WTC11 (cell line): Measurements from ENCODE around the gene TUBB4B. TPM values are rescaled to one million over a fixed set of nuclear protein-coding genes. Genes with fewer than 3 reads are reported as not detected.

Experiments
- ATAC-seq: fragments of 200-7000 bp; cut with Tn5 transposase; 2 replicates; pipeline ENCODE4 v1.10.0; 2021; ENCODE audit warnings: mild to moderate bottlenecking, moderate library complexity
- CTCF ChIA-PET: fragments of 300-600 bp; sonication (Branson Sonifier 250); formaldehyde crosslinking; loops from one replicate; lab custom pipeline; 2021; ENCODE audit warnings: antibody characterized with exemption; lab: Charles Lee
- POLR2A ChIA-PET: fragments of 350-600 bp; sonication (Branson Sonifier 250); formaldehyde crosslinking; loops from one replicate; lab custom pipeline; 2021; ENCODE audit warnings: antibody characterized with exemption; lab: Charles Lee
- DNase-seq: peaks from one replicate; pipeline ENCODE4 v3.0.0; 2021; ENCODE audit warnings: low spot score
- H3K27ac Mint-ChIP-seq: 2 replicates; pipeline ENCODE4 v1.8.0; 2021; ENCODE audit warnings: mixed read lengths
- H3K27me3 Mint-ChIP-seq: 2 replicates; pipeline ENCODE4 v1.8.0; 2021; ENCODE audit warnings: low read depth, mild to moderate bottlenecking, moderate library complexity, mixed read lengths
- H3K36me3 Mint-ChIP-seq: 2 replicates; pipeline ENCODE4 v1.8.0; 2021; ENCODE audit warnings: mixed read lengths
- H3K4me1 Mint-ChIP-seq: 2 replicates; pipeline ENCODE4 v1.8.0; 2022; ENCODE audit warnings: mixed read lengths
- H3K4me3 Mint-ChIP-seq: 2 replicates; pipeline ENCODE4 v1.8.0; 2021; ENCODE audit warnings: mild to moderate bottlenecking, moderate library complexity, mixed read lengths
- H3K9me3 Mint-ChIP-seq: 2 replicates; pipeline ENCODE4 v1.8.0; 2021; ENCODE audit warnings: mixed read lengths
- CREM ChIP-seq: sonication (generic); formaldehyde crosslinking; IDR thresholded peaks from 2 replicates; pipeline ENCODE4 v1.8.1; 2022; ENCODE audit warnings: mild to moderate bottlenecking, missing genetic modification reagents, moderate library complexity
- ELF4 ChIP-seq: sonication (generic); formaldehyde crosslinking; IDR thresholded peaks from 2 replicates; pipeline ENCODE4 v1.8.1; 2022; ENCODE audit warnings: low read depth, mild to moderate bottlenecking, moderate library complexity, missing genetic modification reagents
- HMGA2 ChIP-seq: fragments of 250-450 bp; sonication (Bioruptor Pico); IDR thresholded peaks from 2 replicates; pipeline ENCODE4 v1.4.0; 2021; ENCODE audit warnings: mild to moderate bottlenecking, moderate library complexity
- JUN ChIP-seq: sonication (generic); formaldehyde crosslinking; IDR thresholded peaks from 2 replicates; pipeline ENCODE4 v1.8.0; 2023; ENCODE audit warnings: mild to moderate bottlenecking, missing genetic modification reagents
- MXD4 ChIP-seq: fragments of 250-450 bp; sonication (Bioruptor Pico); IDR thresholded peaks from 2 replicates; pipeline ENCODE4 v1.8.0; 2021; ENCODE audit warnings: mild to moderate bottlenecking, moderate library complexity, borderline replicate concordance
- NFATC4 ChIP-seq: fragments of 250-450 bp; sonication (Bioruptor Pico); IDR thresholded peaks from 2 replicates; pipeline ENCODE4 v1.9.0; 2021; ENCODE audit warnings: mild to moderate bottlenecking
- OVOL2 ChIP-seq: fragments of 250-450 bp; sonication (Bioruptor Pico); IDR thresholded peaks from 2 replicates; pipeline ENCODE4 v1.9.0; 2021; ENCODE audit warnings: mild to moderate bottlenecking, borderline replicate concordance
- total RNA-seq: library from RNA; stranded (reverse); gene quantifications from 3 replicates; pipeline ENCODE4 v1.2.3, GENCODE V29; 2021
- TF ChIP-seq, protein P1 (sequence below): sonication (generic); formaldehyde crosslinking; conservative IDR thresholded peaks from 2 replicates; pipeline ENCODE4 v1.8.1; 2022; ENCODE audit warnings: mild to moderate bottlenecking, missing genetic modification reagents
- TF ChIP-seq, protein P2 (sequence below): sonication (generic); formaldehyde crosslinking; conservative IDR thresholded peaks from 2 replicates; pipeline ENCODE4 v1.8.1; 2023; ENCODE audit warnings: mild to moderate bottlenecking, low read depth, missing genetic modification reagents, moderate library complexity
- TF ChIP-seq, protein P3 (sequence below): sonication (generic); formaldehyde crosslinking; IDR thresholded peaks from 2 replicates; pipeline ENCODE4 v1.8.1; 2022; ENCODE audit warnings: mild to moderate bottlenecking, moderate library complexity, missing genetic modification reagents
- TF ChIP-seq, protein P4 (sequence below): sonication (generic); formaldehyde crosslinking; IDR thresholded peaks from 2 replicates; pipeline ENCODE4 v1.8.1; 2022; ENCODE audit warnings: mild to moderate bottlenecking, missing genetic modification reagents, moderate library complexity, borderline replicate concordance
- TF ChIP-seq, protein P5 (sequence below): sonication (generic); formaldehyde crosslinking; IDR thresholded peaks from 2 replicates; pipeline ENCODE4 v1.8.0; 2023; ENCODE audit warnings: missing genetic modification reagents, mild to moderate bottlenecking, borderline replicate concordance
- TF ChIP-seq, protein P6 (sequence below): sonication (generic); formaldehyde crosslinking; IDR thresholded peaks from 2 replicates; pipeline ENCODE4 v1.8.0; 2022; ENCODE audit warnings: missing genetic modification reagents
- TF ChIP-seq, protein P7 (sequence below): sonication (generic); formaldehyde crosslinking; IDR thresholded peaks from 2 replicates; pipeline ENCODE4 v1.8.1; 2023; ENCODE audit warnings: mild to moderate bottlenecking, missing genetic modification reagents, moderate library complexity

TUBB4B gene
- total RNA-seq, 1 experiment from 2014 or later = 375 TPM

DNA sequence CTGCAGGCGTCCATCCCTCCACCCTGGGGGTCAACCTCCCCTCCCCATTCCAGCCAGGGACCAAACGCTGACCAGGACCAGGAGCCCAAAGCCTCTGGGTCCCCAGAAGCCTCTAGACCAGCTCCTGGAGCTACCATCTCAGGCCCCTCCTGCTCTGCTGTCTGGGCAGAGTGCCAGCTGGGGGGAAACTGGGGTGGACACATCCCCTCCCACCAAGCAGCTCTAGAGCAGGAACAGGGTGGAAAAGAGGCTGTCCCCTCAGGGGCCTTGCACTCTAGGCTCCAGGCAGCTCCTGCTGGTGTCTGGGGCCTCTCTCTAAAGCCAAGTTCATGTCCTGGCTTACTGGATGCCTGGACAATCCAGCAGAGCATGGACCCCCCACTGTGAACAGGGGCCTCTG is 48.2 kb upstream of the TUBB4B start:
- POLR2A ChIA-PET = interaction anchor here (1.1 kb wide), 1 partner anchor 26 kb away, joined by 5 read pairs; no protein-coding TSS in a partner anchor
- Mint-ChIP-seq H3K27ac (no peak overlapping the region), H3K36me3 (no peaks in the 10 kb centered on the region; the same call in 1 of the 2 replicates), H3K4me1 (peaks cover 13% of the 10 kb centered on the region), H3K27me3 (no peaks in the 10 kb centered on the region), H3K9me3 (no peaks in the 10 kb centered on the region), H3K4me3 (no peak overlapping the region)
- DNase-seq (no peak), ATAC-seq (no peak)
- TF ChIP-seq, protein P1, sequence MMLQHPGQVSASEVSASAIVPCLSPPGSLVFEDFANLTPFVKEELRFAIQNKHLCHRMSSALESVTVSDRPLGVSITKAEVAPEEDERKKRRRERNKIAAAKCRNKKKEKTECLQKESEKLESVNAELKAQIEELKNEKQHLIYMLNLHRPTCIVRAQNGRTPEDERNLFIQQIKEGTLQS = no peak
- TF ChIP-seq, protein P2, sequence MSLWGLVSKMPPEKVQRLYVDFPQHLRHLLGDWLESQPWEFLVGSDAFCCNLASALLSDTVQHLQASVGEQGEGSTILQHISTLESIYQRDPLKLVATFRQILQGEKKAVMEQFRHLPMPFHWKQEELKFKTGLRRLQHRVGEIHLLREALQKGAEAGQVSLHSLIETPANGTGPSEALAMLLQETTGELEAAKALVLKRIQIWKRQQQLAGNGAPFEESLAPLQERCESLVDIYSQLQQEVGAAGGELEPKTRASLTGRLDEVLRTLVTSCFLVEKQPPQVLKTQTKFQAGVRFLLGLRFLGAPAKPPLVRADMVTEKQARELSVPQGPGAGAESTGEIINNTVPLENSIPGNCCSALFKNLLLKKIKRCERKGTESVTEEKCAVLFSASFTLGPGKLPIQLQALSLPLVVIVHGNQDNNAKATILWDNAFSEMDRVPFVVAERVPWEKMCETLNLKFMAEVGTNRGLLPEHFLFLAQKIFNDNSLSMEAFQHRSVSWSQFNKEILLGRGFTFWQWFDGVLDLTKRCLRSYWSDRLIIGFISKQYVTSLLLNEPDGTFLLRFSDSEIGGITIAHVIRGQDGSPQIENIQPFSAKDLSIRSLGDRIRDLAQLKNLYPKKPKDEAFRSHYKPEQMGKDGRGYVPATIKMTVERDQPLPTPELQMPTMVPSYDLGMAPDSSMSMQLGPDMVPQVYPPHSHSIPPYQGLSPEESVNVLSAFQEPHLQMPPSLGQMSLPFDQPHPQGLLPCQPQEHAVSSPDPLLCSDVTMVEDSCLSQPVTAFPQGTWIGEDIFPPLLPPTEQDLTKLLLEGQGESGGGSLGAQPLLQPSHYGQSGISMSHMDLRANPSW (CRISPR knock-in tag) = no peak
- TF ChIP-seq, protein P3, sequence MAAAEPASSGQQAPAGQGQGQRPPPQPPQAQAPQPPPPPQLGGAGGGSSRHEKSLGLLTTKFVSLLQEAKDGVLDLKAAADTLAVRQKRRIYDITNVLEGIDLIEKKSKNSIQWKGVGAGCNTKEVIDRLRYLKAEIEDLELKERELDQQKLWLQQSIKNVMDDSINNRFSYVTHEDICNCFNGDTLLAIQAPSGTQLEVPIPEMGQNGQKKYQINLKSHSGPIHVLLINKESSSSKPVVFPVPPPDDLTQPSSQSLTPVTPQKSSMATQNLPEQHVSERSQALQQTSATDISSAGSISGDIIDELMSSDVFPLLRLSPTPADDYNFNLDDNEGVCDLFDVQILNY (CRISPR knock-in tag) = no peak
- TF ChIP-seq, protein P4, sequence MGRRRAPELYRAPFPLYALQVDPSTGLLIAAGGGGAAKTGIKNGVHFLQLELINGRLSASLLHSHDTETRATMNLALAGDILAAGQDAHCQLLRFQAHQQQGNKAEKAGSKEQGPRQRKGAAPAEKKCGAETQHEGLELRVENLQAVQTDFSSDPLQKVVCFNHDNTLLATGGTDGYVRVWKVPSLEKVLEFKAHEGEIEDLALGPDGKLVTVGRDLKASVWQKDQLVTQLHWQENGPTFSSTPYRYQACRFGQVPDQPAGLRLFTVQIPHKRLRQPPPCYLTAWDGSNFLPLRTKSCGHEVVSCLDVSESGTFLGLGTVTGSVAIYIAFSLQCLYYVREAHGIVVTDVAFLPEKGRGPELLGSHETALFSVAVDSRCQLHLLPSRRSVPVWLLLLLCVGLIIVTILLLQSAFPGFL (CRISPR knock-in tag) = no peak
- no peak for TF ChIP-seq CREM (CRISPR knock-in tag)
- TF ChIP-seq, protein P5, sequence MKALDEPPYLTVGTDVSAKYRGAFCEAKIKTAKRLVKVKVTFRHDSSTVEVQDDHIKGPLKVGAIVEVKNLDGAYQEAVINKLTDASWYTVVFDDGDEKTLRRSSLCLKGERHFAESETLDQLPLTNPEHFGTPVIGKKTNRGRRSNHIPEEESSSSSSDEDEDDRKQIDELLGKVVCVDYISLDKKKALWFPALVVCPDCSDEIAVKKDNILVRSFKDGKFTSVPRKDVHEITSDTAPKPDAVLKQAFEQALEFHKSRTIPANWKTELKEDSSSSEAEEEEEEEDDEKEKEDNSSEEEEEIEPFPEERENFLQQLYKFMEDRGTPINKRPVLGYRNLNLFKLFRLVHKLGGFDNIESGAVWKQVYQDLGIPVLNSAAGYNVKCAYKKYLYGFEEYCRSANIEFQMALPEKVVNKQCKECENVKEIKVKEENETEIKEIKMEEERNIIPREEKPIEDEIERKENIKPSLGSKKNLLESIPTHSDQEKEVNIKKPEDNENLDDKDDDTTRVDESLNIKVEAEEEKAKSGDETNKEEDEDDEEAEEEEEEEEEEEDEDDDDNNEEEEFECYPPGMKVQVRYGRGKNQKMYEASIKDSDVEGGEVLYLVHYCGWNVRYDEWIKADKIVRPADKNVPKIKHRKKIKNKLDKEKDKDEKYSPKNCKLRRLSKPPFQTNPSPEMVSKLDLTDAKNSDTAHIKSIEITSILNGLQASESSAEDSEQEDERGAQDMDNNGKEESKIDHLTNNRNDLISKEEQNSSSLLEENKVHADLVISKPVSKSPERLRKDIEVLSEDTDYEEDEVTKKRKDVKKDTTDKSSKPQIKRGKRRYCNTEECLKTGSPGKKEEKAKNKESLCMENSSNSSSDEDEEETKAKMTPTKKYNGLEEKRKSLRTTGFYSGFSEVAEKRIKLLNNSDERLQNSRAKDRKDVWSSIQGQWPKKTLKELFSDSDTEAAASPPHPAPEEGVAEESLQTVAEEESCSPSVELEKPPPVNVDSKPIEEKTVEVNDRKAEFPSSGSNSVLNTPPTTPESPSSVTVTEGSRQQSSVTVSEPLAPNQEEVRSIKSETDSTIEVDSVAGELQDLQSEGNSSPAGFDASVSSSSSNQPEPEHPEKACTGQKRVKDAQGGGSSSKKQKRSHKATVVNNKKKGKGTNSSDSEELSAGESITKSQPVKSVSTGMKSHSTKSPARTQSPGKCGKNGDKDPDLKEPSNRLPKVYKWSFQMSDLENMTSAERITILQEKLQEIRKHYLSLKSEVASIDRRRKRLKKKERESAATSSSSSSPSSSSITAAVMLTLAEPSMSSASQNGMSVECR (CRISPR knock-in tag) = no peak
- TF ChIP-seq MXD4 (CRISPR knock-in tag) = no peak
- TF ChIP-seq NFATC4 (CRISPR knock-in tag) = no peak
- CTCF ChIA-PET = interaction anchor here (0.7 to 1.6 kb wide), 5 partner anchors 16 to 158 kb away, joined by 4 to 8 read pairs (median 4); no protein-coding TSS in a partner anchor

DNA sequence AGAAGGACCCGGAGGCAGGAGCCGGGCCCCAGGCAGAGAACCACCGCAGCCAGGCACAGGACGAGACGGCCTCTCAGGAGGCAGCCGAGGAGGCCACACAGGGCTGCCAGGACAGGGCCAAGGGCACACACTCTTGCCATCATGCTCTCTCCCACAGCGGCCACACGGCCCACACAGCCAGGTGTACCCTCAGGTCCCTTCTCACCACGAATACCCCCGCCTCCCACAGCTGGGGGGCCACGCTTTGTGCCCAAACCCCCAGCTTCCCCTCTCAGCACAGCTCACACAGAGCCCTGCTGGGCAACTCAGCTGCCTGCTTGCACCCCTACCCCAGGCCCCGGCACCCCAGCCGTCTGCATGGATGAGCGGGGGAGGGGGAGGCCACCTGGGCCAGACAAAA is 47.3 kb upstream of the TUBB4B start:
- POLR2A ChIA-PET = no interaction called here
- TF ChIP-seq JUN (no peak), OVOL2 (CRISPR knock-in tag) (no peak), ELF4 (no peak), HMGA2 (CRISPR knock-in tag) (no peak)
- TF ChIP-seq, protein P6, sequence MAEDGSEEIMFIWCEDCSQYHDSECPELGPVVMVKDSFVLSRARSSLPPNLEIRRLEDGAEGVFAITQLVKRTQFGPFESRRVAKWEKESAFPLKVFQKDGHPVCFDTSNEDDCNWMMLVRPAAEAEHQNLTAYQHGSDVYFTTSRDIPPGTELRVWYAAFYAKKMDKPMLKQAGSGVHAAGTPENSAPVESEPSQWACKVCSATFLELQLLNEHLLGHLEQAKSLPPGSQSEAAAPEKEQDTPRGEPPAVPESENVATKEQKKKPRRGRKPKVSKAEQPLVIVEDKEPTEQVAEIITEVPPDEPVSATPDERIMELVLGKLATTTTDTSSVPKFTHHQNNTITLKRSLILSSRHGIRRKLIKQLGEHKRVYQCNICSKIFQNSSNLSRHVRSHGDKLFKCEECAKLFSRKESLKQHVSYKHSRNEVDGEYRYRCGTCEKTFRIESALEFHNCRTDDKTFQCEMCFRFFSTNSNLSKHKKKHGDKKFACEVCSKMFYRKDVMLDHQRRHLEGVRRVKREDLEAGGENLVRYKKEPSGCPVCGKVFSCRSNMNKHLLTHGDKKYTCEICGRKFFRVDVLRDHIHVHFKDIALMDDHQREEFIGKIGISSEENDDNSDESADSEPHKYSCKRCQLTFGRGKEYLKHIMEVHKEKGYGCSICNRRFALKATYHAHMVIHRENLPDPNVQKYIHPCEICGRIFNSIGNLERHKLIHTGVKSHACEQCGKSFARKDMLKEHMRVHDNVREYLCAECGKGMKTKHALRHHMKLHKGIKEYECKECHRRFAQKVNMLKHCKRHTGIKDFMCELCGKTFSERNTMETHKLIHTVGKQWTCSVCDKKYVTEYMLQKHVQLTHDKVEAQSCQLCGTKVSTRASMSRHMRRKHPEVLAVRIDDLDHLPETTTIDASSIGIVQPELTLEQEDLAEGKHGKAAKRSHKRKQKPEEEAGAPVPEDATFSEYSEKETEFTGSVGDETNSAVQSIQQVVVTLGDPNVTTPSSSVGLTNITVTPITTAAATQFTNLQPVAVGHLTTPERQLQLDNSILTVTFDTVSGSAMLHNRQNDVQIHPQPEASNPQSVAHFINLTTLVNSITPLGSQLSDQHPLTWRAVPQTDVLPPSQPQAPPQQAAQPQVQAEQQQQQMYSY = no peak
- TF ChIP-seq, protein P4 (CRISPR knock-in tag) = no peak
- TF ChIP-seq, protein P7, sequence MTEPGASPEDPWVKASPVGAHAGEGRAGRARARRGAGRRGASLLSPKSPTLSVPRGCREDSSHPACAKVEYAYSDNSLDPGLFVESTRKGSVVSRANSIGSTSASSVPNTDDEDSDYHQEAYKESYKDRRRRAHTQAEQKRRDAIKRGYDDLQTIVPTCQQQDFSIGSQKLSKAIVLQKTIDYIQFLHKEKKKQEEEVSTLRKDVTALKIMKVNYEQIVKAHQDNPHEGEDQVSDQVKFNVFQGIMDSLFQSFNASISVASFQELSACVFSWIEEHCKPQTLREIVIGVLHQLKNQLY (CRISPR knock-in tag) = no peak

More for the DNA sequence above, 47.3 kb upstream of the TUBB4B start:
- Mint-ChIP-seq H3K27ac (no peak overlapping the region), H3K4me3 (no peak overlapping the region), H3K4me1 (peaks cover 17% of the 10 kb centered on the region), H3K27me3 (no peaks in the 10 kb centered on the region), H3K36me3 (no peaks in the 10 kb centered on the region; the same call in 1 of the 2 replicates), H3K9me3 (no peaks in the 10 kb centered on the region)
- DNase-seq (no peak), ATAC-seq (no peak)
- CTCF ChIA-PET = interaction anchor here (1.2 to 1.3 kb wide), 3 partner anchors 43 to 164 kb away, joined by 3 to 4 read pairs (median 3); no protein-coding TSS in a partner anchor
